Measurements from ENCODE around the gene PHF19.

The PHF19 gene

DNA sequence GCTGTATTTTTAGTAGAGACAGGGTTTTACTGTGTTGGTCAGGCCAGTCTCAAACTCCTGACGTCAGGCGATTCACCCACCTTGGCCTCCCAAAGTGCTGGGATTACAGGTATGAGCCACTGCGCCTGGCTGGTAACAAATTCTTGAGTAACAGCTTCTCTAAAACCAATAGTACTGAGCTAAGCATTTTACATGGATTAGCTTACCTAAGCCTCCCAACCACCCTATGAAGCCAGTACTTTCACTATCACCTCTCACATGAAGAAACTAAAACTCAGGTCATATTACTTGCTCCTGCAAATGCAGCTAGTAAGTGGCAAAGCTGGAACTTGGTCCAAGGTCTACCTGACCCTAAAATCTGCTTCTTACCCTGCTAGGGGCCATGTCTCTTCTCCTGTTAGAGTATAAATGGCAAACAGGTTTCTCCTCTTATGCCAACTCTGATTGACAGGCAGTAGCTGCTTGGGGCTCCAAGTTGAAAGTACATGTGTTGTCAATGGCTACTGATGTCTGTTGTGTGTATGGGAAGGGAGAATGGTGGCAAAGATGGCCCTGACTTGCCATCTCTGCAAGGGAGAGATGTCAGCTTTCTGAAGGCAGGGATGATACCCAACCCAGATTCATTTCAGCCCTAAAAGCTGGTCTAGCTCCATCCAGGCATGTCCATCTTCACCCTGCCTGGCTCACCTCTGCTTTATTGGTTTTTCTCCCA, 4.0 kb downstream of the PHF19 start:
- Histone ChIP-seq H3K79me2 (ENCODE audit: insufficient read depth, low read length) (peaks cover 8% of the 10 kb centered on the region; the same call in 1 of the 2 replicates), H3K9me2 (replicated peaks; ENCODE audit: insufficient read depth, low read length) (no peaks in the 10 kb centered on the region), H4K20me1 (ENCODE audit: low read depth, low read length) (no peaks in the 10 kb centered on the region), H3K4me3 (ENCODE audit: insufficient read depth, low read length, poor library complexity, severe bottlenecking) (no peak overlapping the region), H3K27me3 (ENCODE audit: low read length) (no peaks in the 10 kb centered on the region), H3K36me3 (ENCODE audit: low read length) (peaks cover 14% of the 10 kb centered on the region; the same call in 1 of the 2 replicates), H3K9ac (ENCODE audit: low read length) (no peak overlapping the region), H3F3A (ENCODE audit: insufficient read depth) (peaks cover 73% of the 10 kb centered on the region), H3K4me2 (ENCODE audit: low read depth, low read length, poor library complexity, severe bottlenecking) (no peak overlapping the region), H3K27ac (ENCODE audit: low read depth, low read length) (peak overlapping the region; percentile 99), H2AFZ (ENCODE audit: low read depth, low read length, severe bottlenecking) (no peak overlapping the region), H3K9me3 (ENCODE audit: insufficient read depth, low read length) (no peaks in the 10 kb centered on the region)
- TF ChIP-seq, protein P1, sequence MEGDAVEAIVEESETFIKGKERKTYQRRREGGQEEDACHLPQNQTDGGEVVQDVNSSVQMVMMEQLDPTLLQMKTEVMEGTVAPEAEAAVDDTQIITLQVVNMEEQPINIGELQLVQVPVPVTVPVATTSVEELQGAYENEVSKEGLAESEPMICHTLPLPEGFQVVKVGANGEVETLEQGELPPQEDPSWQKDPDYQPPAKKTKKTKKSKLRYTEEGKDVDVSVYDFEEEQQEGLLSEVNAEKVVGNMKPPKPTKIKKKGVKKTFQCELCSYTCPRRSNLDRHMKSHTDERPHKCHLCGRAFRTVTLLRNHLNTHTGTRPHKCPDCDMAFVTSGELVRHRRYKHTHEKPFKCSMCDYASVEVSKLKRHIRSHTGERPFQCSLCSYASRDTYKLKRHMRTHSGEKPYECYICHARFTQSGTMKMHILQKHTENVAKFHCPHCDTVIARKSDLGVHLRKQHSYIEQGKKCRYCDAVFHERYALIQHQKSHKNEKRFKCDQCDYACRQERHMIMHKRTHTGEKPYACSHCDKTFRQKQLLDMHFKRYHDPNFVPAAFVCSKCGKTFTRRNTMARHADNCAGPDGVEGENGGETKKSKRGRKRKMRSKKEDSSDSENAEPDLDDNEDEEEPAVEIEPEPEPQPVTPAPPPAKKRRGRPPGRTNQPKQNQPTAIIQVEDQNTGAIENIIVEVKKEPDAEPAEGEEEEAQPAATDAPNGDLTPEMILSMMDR (IDR thresholded peaks at IDR 0.05; ENCODE audit: insufficient read depth, low read length, poor library complexity, severe bottlenecking): no peak
- TF ChIP-seq EZH2phosphoT487 (conservative IDR thresholded peaks at IDR 0.05; ENCODE audit: low read length): no peak

- H3K4me3 ChIP-seq (ENCODE audit: insufficient read depth, low read length, poor library complexity, severe bottlenecking): no peak overlapping the region
- no peak overlapping the region for H3K4me2 ChIP-seq (ENCODE audit: low read depth, low read length, poor library complexity, severe bottlenecking)
- no peaks in the 10 kb centered on the region for H3K9me3 ChIP-seq (ENCODE audit: insufficient read depth, low read length)
- H3K79me2 ChIP-seq (ENCODE audit: insufficient read depth, low read length): peaks cover under 1% of the 10 kb centered on the region; the same call in 1 of the 2 replicates
- H3K9ac ChIP-seq (ENCODE audit: low read length): no peak overlapping the region
- no peaks in the 10 kb centered on the region for H3K9me2 ChIP-seq (replicated peaks; ENCODE audit: insufficient read depth, low read length)
- H3K36me3 ChIP-seq (ENCODE audit: low read length): peaks cover 14% of the 10 kb centered on the region
- H4K20me1 ChIP-seq (ENCODE audit: low read depth, low read length): no peaks in the 10 kb centered on the region
- TF ChIP-seq, protein P1 (IDR thresholded peaks at IDR 0.05; ENCODE audit: insufficient read depth, low read length, poor library complexity, severe bottlenecking): no peak
- no peak for TF ChIP-seq EZH2phosphoT487 (conservative IDR thresholded peaks at IDR 0.05; ENCODE audit: low read length)
- peaks cover 53% of the 10 kb centered on the region for H3F3A ChIP-seq (ENCODE audit: insufficient read depth)
- H3K27me3 ChIP-seq (ENCODE audit: low read length): no peaks in the 10 kb centered on the region
- H3K27ac ChIP-seq (ENCODE audit: low read depth, low read length): peak overlapping the region; percentile 69
- H2AFZ ChIP-seq (ENCODE audit: low read depth, low read length, severe bottlenecking): no peak overlapping the region
These were observed 6.8 kb downstream of the PHF19 start for GRCh38 chr9:120870206-120870605.

DNA sequence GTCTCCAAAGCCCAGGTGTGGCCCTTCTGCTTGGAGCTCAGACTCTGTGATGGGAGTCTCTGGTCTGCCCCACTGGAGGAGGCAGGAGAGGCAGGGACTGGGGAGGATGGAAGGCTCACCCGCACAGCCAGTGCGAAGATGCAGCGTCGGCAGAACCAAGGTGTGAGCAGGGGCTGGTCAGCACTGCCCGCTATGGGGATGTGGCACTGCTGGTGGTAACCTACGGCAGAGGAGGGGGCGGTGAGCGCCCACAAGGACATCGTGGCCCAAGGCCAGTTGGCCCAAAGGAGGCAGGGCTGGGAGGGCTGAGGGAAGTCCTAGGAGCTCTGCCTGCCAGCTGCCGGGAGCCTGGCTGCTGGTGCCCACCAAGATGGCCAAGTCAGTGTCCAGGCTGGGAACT, 7.3 kb downstream of the PHF19 start:
- Histone ChIP-seq H3K4me3 (ENCODE audit: insufficient read depth, low read length, poor library complexity, severe bottlenecking) (no peak overlapping the region), H2AFZ (ENCODE audit: low read depth, low read length, severe bottlenecking) (no peak overlapping the region), H3K9me2 (replicated peaks; ENCODE audit: insufficient read depth, low read length) (no peaks in the 10 kb centered on the region), H3K79me2 (ENCODE audit: insufficient read depth, low read length) (no peaks in the 10 kb centered on the region), H3K27me3 (ENCODE audit: low read length) (no peaks in the 10 kb centered on the region), H3K4me2 (ENCODE audit: low read depth, low read length, poor library complexity, severe bottlenecking) (peak overlapping the region; percentile 72), H4K20me1 (ENCODE audit: low read depth, low read length) (no peaks in the 10 kb centered on the region), H3K9ac (ENCODE audit: low read length) (no peak overlapping the region), H3K9me3 (ENCODE audit: insufficient read depth, low read length) (no peaks in the 10 kb centered on the region), H3K27ac (ENCODE audit: low read depth, low read length) (peak overlapping the region; percentile 69), H3K36me3 (ENCODE audit: low read length) (peaks cover 14% of the 10 kb centered on the region), H3F3A (ENCODE audit: insufficient read depth) (peaks cover 49% of the 10 kb centered on the region)
- TF ChIP-seq, protein P1 (IDR thresholded peaks at IDR 0.05; ENCODE audit: insufficient read depth, low read length, poor library complexity, severe bottlenecking): no peak
- TF ChIP-seq EZH2phosphoT487 (conservative IDR thresholded peaks at IDR 0.05; ENCODE audit: low read length): no peak

Data from SU-DHL-6 (cell line).